ENCODE results near the gene FETUB. TPM values are rescaled to one million over a fixed set of nuclear protein-coding genes. Genes with fewer than 3 reads are reported as not detected.

The FETUB gene
- total and polyA plus RNA-seq, 2 of the 4 experiments (the other 2 are of a cell fraction), result not detected

DNA sequence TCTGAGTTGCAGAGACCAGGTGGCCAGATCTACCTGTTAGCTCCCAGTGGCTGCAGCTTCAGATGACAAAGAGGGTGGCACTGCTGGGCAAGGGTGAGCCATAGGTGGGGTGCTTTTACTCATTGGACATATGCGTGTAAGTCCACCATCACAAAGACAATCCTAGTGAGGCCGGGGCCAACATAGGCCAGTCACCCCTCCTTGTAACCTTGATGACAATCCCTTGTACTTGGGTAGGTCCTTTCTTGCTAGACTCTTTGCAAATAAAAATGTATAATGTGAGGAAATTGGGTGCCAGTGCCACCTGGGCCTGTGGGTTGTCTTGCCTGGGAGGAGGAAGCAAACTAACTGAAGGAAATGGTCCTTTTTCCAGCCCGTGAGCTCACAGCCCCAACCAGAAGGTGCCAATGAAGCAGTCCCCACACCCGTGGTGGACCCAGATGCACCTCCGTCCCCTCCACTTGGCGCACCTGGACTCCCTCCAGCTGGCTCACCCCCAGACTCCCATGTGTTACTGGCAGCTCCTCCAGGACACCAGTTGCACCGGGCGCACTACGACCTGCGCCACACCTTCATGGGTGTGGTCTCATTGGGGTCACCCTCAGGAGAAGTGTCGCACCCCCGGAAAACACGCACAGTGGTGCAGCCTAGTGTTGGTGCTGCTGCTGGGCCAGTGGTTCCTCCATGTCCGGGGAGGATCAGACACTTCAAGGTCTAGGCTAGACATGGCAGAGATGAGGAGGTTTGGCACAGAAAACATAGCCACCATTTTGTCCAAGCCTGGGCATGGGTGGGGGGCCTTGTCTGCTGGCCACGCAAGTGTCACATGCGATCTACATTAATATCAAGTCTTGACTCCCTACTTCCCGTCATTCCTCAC lies 19.7 kb upstream of the FETUB start:
- POLR2A ChIA-PET (ENCODE audit: unreplicated experiment), result interaction anchor here (0.5 kb wide), 1 partner anchor 77 kb away, joined by 3 read pairs; no protein-coding TSS in a partner anchor
- no peak overlapping the region for H2BK20ac ChIP-seq (ENCODE audit: low read depth, low read length)
- H2BK15ac ChIP-seq (ENCODE audit: low read depth, low read length), result no peak overlapping the region
- no peak overlapping the region for H3K14ac ChIP-seq (replicated peaks; ENCODE audit: low read depth, low read length)
- no peak overlapping the region for H2BK120ac ChIP-seq (ENCODE audit: low read depth, low read length)
- no peak overlapping the region for H2AFZ ChIP-seq (replicated peaks; ENCODE audit: low read length, poor library complexity)
- no peaks in the 10 kb centered on the region for H3K79me1 ChIP-seq (ENCODE audit: low read depth in 1 of 2, low read length in 2 of 2)
- peaks cover 7% of the 10 kb centered on the region for H3K27me3 ChIP-seq (ENCODE audit: control insufficient read depth, insufficient read depth, low read length)
- CTCF ChIA-PET, result interaction anchor here (0.6 kb wide), 1 partner anchor 545 kb away, joined by 4 read pairs; no protein-coding TSS in a partner anchor
- no peak overlapping the region for H3K9ac ChIP-seq (ENCODE audit: low read depth, low read length)
- no peak overlapping the region for H3K4me2 ChIP-seq (ENCODE audit: low read depth, low read length)
- BruUV-seq (replicated peaks), result no TSS peak
- H3K9me1 ChIP-seq (ENCODE audit: insufficient read depth, low read length), result no peaks in the 10 kb centered on the region
- H4K8ac ChIP-seq (ENCODE audit: low read depth in 2 of 2, low read length in 2 of 2), result no peak overlapping the region
- no peak overlapping the region for H4K91ac ChIP-seq (ENCODE audit: insufficient read depth, low read depth, low read length)
- no peak overlapping the region for H3K18ac ChIP-seq (ENCODE audit: low read depth, low read length)
- no peak overlapping the region for H2AK9ac ChIP-seq (replicated peaks; ENCODE audit: low read depth, low read length, poor library complexity)
- H2AK5ac ChIP-seq (ENCODE audit: low read depth, low read length), result no peak overlapping the region
- ATAC-seq (ENCODE audit: low read depth), result no peak
- H3K4me3 ChIP-seq (ENCODE audit: insufficient read depth, low read depth, low read length), result no peak overlapping the region
- TF ChIP-seq CHD1 (IDR thresholded peaks at IDR 0.05; ENCODE audit: low read depth, low read length) (no peak), RAD21 (IDR thresholded peaks at IDR 0.05; ENCODE audit: low read length) (no peak), RFX5 (IDR thresholded peaks at IDR 0.05; ENCODE audit: low read depth, low read length) (no peak), MXI1 (IDR thresholded peaks at IDR 0.05; ENCODE audit: borderline replicate concordance, low read depth, low read length) (no peak), RCOR1 (IDR thresholded peaks at IDR 0.05; ENCODE audit: insufficient replicate concordance, low read length) (no peak), CEBPB (IDR thresholded peaks at IDR 0.05; ENCODE audit: low read depth, low read length) (no peak), POLR2A (IDR thresholded peaks at IDR 0.05; ENCODE audit: low read depth, low read length) (no peak), BHLHE40 (IDR thresholded peaks at IDR 0.05; ENCODE audit: low read depth, low read length) (no peak), MAZ (IDR thresholded peaks at IDR 0.05; ENCODE audit: borderline replicate concordance, low read depth, low read length) (no peak), FOS (IDR thresholded peaks at IDR 0.05; ENCODE audit: low read depth, low read length) (no peak)
- TF ChIP-seq, protein P1, sequence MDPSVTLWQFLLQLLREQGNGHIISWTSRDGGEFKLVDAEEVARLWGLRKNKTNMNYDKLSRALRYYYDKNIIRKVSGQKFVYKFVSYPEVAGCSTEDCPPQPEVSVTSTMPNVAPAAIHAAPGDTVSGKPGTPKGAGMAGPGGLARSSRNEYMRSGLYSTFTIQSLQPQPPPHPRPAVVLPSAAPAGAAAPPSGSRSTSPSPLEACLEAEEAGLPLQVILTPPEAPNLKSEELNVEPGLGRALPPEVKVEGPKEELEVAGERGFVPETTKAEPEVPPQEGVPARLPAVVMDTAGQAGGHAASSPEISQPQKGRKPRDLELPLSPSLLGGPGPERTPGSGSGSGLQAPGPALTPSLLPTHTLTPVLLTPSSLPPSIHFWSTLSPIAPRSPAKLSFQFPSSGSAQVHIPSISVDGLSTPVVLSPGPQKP (IDR thresholded peaks at IDR 0.05; ENCODE audit: borderline replicate concordance, low read depth, low read length), result no peak
- TF ChIP-seq, protein P2, sequence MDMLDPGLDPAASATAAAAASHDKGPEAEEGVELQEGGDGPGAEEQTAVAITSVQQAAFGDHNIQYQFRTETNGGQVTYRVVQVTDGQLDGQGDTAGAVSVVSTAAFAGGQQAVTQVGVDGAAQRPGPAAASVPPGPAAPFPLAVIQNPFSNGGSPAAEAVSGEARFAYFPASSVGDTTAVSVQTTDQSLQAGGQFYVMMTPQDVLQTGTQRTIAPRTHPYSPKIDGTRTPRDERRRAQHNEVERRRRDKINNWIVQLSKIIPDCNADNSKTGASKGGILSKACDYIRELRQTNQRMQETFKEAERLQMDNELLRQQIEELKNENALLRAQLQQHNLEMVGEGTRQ (IDR thresholded peaks at IDR 0.05; ENCODE audit: low read depth, low read length), result no peak
- TF ChIP-seq, protein P3, sequence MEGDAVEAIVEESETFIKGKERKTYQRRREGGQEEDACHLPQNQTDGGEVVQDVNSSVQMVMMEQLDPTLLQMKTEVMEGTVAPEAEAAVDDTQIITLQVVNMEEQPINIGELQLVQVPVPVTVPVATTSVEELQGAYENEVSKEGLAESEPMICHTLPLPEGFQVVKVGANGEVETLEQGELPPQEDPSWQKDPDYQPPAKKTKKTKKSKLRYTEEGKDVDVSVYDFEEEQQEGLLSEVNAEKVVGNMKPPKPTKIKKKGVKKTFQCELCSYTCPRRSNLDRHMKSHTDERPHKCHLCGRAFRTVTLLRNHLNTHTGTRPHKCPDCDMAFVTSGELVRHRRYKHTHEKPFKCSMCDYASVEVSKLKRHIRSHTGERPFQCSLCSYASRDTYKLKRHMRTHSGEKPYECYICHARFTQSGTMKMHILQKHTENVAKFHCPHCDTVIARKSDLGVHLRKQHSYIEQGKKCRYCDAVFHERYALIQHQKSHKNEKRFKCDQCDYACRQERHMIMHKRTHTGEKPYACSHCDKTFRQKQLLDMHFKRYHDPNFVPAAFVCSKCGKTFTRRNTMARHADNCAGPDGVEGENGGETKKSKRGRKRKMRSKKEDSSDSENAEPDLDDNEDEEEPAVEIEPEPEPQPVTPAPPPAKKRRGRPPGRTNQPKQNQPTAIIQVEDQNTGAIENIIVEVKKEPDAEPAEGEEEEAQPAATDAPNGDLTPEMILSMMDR (conservative IDR thresholded peaks at IDR 0.05; ENCODE audit: low read depth, low read length), result no peak
- dilution Hi-C loops (cut with HindIII; ENCODE audit: low sequenced_read_pairs, unreplicated experiment), result no loop called here
- DNase-seq, result no peak
- WGBS, 2 experiments (ENCODE audit: extremely low coverage in 2 of 2, insufficient read length in 1 of 2), result 96% methylated on average over 5 of the region's 17 CpGs; no CpG with 5 or more reads in 1 of the 2 experiments
- no peaks in the 10 kb centered on the region for H3K9me3 ChIP-seq (ENCODE audit: control insufficient read depth, insufficient read depth, low read length)
- H4K20me1 ChIP-seq (ENCODE audit: insufficient read depth, low read length), result no peaks in the 10 kb centered on the region
- H3K4ac ChIP-seq (ENCODE audit: low read depth, low read length), result no peak overlapping the region
- in situ Hi-C loops (cut with MboI; ENCODE audit: low sequenced_read_pairs), result no loop called here
- H3K27ac ChIP-seq (ENCODE audit: insufficient read depth, low read length), result no peak overlapping the region
- no peak overlapping the region for H3K56ac ChIP-seq (ENCODE audit: extremely low read depth, insufficient read depth, low read length)
- intact Hi-C loops (cut with micrococcal nuclease), result no loop called here
- H2BK5ac ChIP-seq (ENCODE audit: low read depth, low read length, poor library complexity, severe bottlenecking), result no peak overlapping the region
- no peak overlapping the region for H4K5ac ChIP-seq (ENCODE audit: low read depth, low read length)
- H3K4me1 ChIP-seq (ENCODE audit: control insufficient read depth, insufficient read depth, low read length), result no peaks in the 10 kb centered on the region
- no peak overlapping the region for H3K23ac ChIP-seq (ENCODE audit: low read depth, low read length)
- no peaks in the 10 kb centered on the region for H3K36me3 ChIP-seq (ENCODE audit: control insufficient read depth, insufficient read depth, low read length)

All from IMR-90 (cell line).